ENCODE data around the gene ARIH1. TPM values are rescaled to one million over a fixed set of nuclear protein-coding genes. Genes with fewer than 3 reads are reported as not detected.

The ARIH1 gene
- total RNA-seq, 1 experiment from 2014 or later = 209 TPM

MicroRNA genes within 50 kb of the gene (microRNA counts, 767-probe panel; counts per million panel counts)
- not detected for microRNA hsa-miR-630

Other genes with a start within 250 kb of the ARIH1 start
- 1,664 TPM for gene PKM, start 243.1 kb upstream of the ARIH1 start, total RNA-seq (2021; ENCODE audit: unreplicated experiment)
- 67.9 TPM for gene PARP6, start 201.8 kb upstream of the ARIH1 start, total RNA-seq (2021; ENCODE audit: unreplicated experiment)
- gene CELF6, start 154.2 kb upstream of the ARIH1 start, total RNA-seq (2021; ENCODE audit: unreplicated experiment) = 0.52 TPM
- 57.1 TPM for gene HEXA, start 98.3 kb upstream of the ARIH1 start, total RNA-seq (2021; ENCODE audit: unreplicated experiment)
- gene TMEM202, start 76.0 kb upstream of the ARIH1 start, total RNA-seq (2021; ENCODE audit: unreplicated experiment) = not detected
- 0.10 TPM for gene GOLGA6B, start 180.4 kb downstream of the ARIH1 start, total RNA-seq (2021; ENCODE audit: unreplicated experiment)
- 0.27 TPM for gene HIGD2B, start 211.9 kb downstream of the ARIH1 start, total RNA-seq (2021; ENCODE audit: unreplicated experiment)
- 10.0 TPM for gene BBS4, start 211.9 kb downstream of the ARIH1 start, total RNA-seq (2021; ENCODE audit: unreplicated experiment)

Measured in HCT116 (cell line).